ENCODE results near the gene SLC25A21.

DNA sequence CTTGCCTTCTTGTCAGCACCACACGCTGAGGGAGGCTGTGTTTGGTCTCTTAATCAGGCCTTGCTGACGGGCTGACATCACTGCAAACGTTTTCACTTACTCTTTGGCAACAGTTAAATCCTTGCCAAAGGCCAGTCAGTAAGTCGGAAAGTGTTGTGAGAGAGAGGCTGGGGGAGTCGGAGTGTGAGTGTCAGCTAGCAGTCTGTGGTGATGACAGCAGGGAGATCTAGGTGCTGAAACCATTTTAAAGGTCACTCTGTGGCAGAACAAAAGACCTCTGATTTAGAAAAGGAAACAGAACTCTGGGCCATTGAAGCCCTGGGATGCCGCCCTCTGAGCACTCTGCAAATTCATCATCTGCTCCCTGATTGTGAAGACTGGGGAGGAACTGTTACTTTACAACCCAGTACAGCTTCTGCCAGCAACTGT is 367.3 kb downstream of the SLC25A21 start:
- TF ChIP-seq TCF7 (IDR thresholded peaks at IDR 0.05; ENCODE audit: borderline replicate concordance), result no peak
- no peak for TF ChIP-seq SP1 (IDR thresholded peaks at IDR 0.05; ENCODE audit: low read depth, low read length)
- TF ChIP-seq, protein P1, sequence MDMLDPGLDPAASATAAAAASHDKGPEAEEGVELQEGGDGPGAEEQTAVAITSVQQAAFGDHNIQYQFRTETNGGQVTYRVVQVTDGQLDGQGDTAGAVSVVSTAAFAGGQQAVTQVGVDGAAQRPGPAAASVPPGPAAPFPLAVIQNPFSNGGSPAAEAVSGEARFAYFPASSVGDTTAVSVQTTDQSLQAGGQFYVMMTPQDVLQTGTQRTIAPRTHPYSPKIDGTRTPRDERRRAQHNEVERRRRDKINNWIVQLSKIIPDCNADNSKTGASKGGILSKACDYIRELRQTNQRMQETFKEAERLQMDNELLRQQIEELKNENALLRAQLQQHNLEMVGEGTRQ (IDR thresholded peaks at IDR 0.05; ENCODE audit: borderline replicate concordance, low read depth, low read length), result no peak
- TF ChIP-seq, protein P2, sequence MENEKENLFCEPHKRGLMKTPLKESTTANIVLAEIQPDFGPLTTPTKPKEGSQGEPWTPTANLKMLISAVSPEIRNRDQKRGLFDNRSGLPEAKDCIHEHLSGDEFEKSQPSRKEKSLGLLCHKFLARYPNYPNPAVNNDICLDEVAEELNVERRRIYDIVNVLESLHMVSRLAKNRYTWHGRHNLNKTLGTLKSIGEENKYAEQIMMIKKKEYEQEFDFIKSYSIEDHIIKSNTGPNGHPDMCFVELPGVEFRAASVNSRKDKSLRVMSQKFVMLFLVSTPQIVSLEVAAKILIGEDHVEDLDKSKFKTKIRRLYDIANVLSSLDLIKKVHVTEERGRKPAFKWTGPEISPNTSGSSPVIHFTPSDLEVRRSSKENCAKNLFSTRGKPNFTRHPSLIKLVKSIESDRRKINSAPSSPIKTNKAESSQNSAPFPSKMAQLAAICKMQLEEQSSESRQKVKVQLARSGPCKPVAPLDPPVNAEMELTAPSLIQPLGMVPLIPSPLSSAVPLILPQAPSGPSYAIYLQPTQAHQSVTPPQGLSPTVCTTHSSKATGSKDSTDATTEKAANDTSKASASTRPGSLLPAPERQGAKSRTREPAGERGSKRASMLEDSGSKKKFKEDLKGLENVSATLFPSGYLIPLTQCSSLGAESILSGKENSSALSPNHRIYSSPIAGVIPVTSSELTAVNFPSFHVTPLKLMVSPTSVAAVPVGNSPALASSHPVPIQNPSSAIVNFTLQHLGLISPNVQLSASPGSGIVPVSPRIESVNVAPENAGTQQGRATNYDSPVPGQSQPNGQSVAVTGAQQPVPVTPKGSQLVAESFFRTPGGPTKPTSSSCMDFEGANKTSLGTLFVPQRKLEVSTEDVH (IDR thresholded peaks at IDR 0.05; ENCODE audit: low read depth, partially characterized antibody), result no peak
- TF ChIP-seq NRF1 (conservative IDR thresholded peaks at IDR 0.05; ENCODE audit: low read depth, low read length), result no peak
- TF ChIP-seq, protein P3, sequence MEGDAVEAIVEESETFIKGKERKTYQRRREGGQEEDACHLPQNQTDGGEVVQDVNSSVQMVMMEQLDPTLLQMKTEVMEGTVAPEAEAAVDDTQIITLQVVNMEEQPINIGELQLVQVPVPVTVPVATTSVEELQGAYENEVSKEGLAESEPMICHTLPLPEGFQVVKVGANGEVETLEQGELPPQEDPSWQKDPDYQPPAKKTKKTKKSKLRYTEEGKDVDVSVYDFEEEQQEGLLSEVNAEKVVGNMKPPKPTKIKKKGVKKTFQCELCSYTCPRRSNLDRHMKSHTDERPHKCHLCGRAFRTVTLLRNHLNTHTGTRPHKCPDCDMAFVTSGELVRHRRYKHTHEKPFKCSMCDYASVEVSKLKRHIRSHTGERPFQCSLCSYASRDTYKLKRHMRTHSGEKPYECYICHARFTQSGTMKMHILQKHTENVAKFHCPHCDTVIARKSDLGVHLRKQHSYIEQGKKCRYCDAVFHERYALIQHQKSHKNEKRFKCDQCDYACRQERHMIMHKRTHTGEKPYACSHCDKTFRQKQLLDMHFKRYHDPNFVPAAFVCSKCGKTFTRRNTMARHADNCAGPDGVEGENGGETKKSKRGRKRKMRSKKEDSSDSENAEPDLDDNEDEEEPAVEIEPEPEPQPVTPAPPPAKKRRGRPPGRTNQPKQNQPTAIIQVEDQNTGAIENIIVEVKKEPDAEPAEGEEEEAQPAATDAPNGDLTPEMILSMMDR (IDR thresholded peaks at IDR 0.05 in 2 of 3, conservative IDR thresholded peaks at IDR 0.05 in 1 of 3; ENCODE audit: control insufficient read depth in 2 of 3, extremely low read depth in 1 of 3, insufficient read depth in 1 of 3, low read depth in 3 of 3, low read length in 3 of 3), result no peak

Measured in GM12878 (cell line).